HL-60 (cell line): ENCODE data around the gene SYT13.

Experiments used
- GABPA ChIP-seq: IDR thresholded peaks from 2 replicates; pipeline ENCODE4 v1.6.1; 2012; ENCODE audit warnings: low read depth
- SPI1 ChIP-seq: IDR thresholded peaks from 2 replicates; pipeline ENCODE4 v1.6.1; 2012; ENCODE audit warnings: low read depth, mild to moderate bottlenecking, borderline replicate concordance
- TF ChIP-seq, protein P1 (sequence below): IDR thresholded peaks from one replicate; pipeline ENCODE4 v1.5.1; 2011; ENCODE audit warnings: low read length, control low read depth, inconsistent platforms; ENCODE audit not compliant: insufficient read depth
- TF ChIP-seq, protein P2 (sequence below): IDR thresholded peaks from 2 replicates; pipeline ENCODE4 v1.6.1; 2012; ENCODE audit warnings: low read depth; ENCODE audit not compliant: insufficient replicate concordance

DNA sequence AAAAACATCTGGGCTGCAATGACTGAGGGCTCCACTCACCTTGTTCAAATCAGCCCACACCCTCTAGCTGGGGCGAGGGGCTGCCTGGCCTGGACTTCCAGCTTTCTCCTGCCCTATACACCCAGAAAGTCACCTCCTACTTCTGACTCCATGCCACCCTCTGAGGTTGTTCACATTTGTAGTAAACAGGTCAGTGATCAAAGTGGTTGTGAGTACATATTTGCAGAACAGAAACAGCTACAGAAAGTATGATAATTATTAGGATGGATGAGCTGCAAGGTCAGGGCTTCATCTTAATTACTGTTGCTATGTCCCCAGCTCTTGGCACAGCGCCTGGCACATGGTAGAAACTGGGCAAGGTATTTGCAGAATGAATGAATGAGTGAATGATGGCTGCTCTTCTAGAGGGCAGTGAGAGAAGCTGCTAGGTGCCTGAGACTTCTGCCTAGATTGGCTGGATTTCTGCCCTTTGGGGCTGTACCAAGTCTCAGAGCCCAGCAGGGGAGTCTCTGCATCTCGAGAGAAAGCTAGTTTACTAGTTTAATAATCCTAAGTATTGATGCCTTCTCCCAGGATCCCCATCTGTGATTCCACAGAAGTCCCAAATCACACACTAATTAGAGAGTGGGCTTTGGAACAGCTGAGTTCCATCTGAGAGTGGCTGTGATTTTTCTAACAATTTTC, 36.0 kb downstream of the SYT13 start:
- TF ChIP-seq, protein P1, sequence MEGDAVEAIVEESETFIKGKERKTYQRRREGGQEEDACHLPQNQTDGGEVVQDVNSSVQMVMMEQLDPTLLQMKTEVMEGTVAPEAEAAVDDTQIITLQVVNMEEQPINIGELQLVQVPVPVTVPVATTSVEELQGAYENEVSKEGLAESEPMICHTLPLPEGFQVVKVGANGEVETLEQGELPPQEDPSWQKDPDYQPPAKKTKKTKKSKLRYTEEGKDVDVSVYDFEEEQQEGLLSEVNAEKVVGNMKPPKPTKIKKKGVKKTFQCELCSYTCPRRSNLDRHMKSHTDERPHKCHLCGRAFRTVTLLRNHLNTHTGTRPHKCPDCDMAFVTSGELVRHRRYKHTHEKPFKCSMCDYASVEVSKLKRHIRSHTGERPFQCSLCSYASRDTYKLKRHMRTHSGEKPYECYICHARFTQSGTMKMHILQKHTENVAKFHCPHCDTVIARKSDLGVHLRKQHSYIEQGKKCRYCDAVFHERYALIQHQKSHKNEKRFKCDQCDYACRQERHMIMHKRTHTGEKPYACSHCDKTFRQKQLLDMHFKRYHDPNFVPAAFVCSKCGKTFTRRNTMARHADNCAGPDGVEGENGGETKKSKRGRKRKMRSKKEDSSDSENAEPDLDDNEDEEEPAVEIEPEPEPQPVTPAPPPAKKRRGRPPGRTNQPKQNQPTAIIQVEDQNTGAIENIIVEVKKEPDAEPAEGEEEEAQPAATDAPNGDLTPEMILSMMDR: no peak
- TF ChIP-seq, protein P2, sequence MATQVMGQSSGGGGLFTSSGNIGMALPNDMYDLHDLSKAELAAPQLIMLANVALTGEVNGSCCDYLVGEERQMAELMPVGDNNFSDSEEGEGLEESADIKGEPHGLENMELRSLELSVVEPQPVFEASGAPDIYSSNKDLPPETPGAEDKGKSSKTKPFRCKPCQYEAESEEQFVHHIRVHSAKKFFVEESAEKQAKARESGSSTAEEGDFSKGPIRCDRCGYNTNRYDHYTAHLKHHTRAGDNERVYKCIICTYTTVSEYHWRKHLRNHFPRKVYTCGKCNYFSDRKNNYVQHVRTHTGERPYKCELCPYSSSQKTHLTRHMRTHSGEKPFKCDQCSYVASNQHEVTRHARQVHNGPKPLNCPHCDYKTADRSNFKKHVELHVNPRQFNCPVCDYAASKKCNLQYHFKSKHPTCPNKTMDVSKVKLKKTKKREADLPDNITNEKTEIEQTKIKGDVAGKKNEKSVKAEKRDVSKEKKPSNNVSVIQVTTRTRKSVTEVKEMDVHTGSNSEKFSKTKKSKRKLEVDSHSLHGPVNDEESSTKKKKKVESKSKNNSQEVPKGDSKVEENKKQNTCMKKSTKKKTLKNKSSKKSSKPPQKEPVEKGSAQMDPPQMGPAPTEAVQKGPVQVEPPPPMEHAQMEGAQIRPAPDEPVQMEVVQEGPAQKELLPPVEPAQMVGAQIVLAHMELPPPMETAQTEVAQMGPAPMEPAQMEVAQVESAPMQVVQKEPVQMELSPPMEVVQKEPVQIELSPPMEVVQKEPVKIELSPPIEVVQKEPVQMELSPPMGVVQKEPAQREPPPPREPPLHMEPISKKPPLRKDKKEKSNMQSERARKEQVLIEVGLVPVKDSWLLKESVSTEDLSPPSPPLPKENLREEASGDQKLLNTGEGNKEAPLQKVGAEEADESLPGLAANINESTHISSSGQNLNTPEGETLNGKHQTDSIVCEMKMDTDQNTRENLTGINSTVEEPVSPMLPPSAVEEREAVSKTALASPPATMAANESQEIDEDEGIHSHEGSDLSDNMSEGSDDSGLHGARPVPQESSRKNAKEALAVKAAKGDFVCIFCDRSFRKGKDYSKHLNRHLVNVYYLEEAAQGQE: no peak
- TF ChIP-seq GABPA (no peak), SPI1 (no peak)
